ENCODE measurements around the gene ADD1. TPM values are rescaled to one million over a fixed set of nuclear protein-coding genes. Genes with fewer than 3 reads are reported as not detected.

The ADD1 gene
- total RNA-seq, 1 experiment from 2014 or later: 125 TPM

DNA sequence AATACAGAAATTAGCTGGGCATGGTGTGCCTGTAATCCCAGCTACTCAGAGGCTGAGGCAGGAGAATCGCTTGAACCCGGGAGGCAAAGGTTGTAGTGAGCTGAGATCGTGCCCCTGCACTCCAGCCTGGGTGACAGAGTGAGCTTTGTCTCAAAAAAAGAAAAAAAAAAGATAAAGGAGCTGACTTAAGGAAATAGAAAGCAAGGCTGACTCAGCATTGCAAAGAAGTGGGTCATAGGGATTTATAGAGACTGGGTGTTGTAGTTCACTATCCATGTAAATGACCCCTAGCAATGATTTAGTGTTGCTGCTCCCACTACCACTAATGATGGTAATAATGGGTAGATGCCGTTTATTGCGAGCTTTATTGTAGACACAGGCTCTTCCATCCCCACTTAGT, 47.6 kb downstream of the ADD1 start:
- Mint-ChIP-seq H3K4me3 (ENCODE audit: low read depth, unreplicated experiment) (no peak overlapping the region), H3K9me3 (ENCODE audit: low read depth, unreplicated experiment) (no peaks in the 10 kb centered on the region), H3K27ac (ENCODE audit: unreplicated experiment) (no peak overlapping the region), H3K27me3 (ENCODE audit: unreplicated experiment) (no peaks in the 10 kb centered on the region), H3K4me1 (ENCODE audit: low read depth, unreplicated experiment) (no peaks in the 10 kb centered on the region), H3K36me3 (ENCODE audit: insufficient read depth, unreplicated experiment) (peaks cover 19% of the 10 kb centered on the region)
- CTCF ChIA-PET: interaction anchor here (0.6 kb wide), 2 partner anchors 17 to 127 kb away, joined by 3 to 4 read pairs; no protein-coding TSS in a partner anchor
- no TSS peak for BruUV-seq (replicated peaks)
- TF ChIP-seq, protein P1, sequence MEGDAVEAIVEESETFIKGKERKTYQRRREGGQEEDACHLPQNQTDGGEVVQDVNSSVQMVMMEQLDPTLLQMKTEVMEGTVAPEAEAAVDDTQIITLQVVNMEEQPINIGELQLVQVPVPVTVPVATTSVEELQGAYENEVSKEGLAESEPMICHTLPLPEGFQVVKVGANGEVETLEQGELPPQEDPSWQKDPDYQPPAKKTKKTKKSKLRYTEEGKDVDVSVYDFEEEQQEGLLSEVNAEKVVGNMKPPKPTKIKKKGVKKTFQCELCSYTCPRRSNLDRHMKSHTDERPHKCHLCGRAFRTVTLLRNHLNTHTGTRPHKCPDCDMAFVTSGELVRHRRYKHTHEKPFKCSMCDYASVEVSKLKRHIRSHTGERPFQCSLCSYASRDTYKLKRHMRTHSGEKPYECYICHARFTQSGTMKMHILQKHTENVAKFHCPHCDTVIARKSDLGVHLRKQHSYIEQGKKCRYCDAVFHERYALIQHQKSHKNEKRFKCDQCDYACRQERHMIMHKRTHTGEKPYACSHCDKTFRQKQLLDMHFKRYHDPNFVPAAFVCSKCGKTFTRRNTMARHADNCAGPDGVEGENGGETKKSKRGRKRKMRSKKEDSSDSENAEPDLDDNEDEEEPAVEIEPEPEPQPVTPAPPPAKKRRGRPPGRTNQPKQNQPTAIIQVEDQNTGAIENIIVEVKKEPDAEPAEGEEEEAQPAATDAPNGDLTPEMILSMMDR (IDR thresholded peaks at IDR 0.05; ENCODE audit: unreplicated experiment): no peak
- intact Hi-C loops (cut with micrococcal nuclease; ENCODE audit: unreplicated experiment): no loop called here
- DNase-seq: no peak

DNA sequence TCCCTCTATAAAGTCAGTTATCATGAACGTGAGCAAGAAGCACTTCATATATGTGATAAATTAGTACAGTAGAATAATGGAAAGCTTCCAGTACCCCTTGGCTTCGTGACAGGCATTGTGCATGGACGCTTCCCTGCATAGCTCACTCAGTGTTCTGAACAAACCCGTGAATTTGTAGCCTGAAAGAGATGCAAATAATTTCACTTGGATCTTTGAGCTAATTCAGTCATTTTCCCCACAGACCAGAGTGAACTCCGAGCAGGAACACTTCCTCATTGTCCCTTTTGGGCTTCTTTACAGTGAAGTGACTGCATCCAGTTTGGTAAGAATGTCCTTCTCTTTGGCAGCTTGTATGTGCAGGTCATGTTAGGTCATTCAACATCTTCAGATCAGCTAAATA, 50.1 kb downstream of the ADD1 start:
- H3K36me3 Mint-ChIP-seq (ENCODE audit: insufficient read depth, unreplicated experiment): peaks cover 25% of the 10 kb centered on the region
- no peaks in the 10 kb centered on the region for H3K27me3 Mint-ChIP-seq (ENCODE audit: unreplicated experiment)
- no peaks in the 10 kb centered on the region for H3K4me1 Mint-ChIP-seq (ENCODE audit: low read depth, unreplicated experiment)
- BruUV-seq (replicated peaks): no TSS peak
- intact Hi-C loops (cut with micrococcal nuclease; ENCODE audit: unreplicated experiment): no loop called here
- H3K9me3 Mint-ChIP-seq (ENCODE audit: low read depth, unreplicated experiment): no peaks in the 10 kb centered on the region
- CTCF ChIA-PET: no interaction called here
- TF ChIP-seq, protein P1 (IDR thresholded peaks at IDR 0.05; ENCODE audit: unreplicated experiment): no peak
- no peak for DNase-seq
- no peak overlapping the region for H3K4me3 Mint-ChIP-seq (ENCODE audit: low read depth, unreplicated experiment)
- H3K27ac Mint-ChIP-seq (ENCODE audit: unreplicated experiment): no peak overlapping the region

DNA sequence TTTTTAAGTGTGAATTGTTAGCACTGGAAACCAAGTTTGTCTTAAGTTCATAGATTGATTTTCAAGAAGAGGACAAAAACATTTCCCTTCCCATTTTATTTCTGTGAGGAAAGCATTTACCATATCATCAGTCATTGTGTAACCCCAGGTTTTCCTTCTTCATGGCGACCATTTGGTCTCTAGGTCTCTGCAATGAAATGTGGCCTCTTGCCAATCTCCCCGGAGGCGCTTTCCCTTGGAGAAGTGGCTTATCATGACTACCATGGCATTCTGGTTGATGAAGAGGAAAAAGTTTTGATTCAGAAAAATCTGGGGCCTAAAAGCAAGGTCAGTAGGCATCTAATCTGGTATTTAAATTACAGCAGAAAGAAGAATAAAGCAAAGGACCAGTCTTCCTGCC, 54.4 kb downstream of the ADD1 start:
- BruUV-seq (replicated peaks): no TSS peak
- no peak overlapping the region for H3K27ac Mint-ChIP-seq (ENCODE audit: unreplicated experiment)
- peaks cover 20% of the 10 kb centered on the region for H3K4me1 Mint-ChIP-seq (ENCODE audit: low read depth, unreplicated experiment)
- no peak overlapping the region for H3K4me3 Mint-ChIP-seq (ENCODE audit: low read depth, unreplicated experiment)
- H3K27me3 Mint-ChIP-seq (ENCODE audit: unreplicated experiment): no peaks in the 10 kb centered on the region
- TF ChIP-seq, protein P1 (IDR thresholded peaks at IDR 0.05; ENCODE audit: unreplicated experiment): no peak
- H3K36me3 Mint-ChIP-seq (ENCODE audit: insufficient read depth, unreplicated experiment): peaks cover 33% of the 10 kb centered on the region
- H3K9me3 Mint-ChIP-seq (ENCODE audit: low read depth, unreplicated experiment): no peaks in the 10 kb centered on the region
- intact Hi-C loops (cut with micrococcal nuclease; ENCODE audit: unreplicated experiment): no loop called here
- DNase-seq: no peak
- CTCF ChIA-PET: no interaction called here

DNA sequence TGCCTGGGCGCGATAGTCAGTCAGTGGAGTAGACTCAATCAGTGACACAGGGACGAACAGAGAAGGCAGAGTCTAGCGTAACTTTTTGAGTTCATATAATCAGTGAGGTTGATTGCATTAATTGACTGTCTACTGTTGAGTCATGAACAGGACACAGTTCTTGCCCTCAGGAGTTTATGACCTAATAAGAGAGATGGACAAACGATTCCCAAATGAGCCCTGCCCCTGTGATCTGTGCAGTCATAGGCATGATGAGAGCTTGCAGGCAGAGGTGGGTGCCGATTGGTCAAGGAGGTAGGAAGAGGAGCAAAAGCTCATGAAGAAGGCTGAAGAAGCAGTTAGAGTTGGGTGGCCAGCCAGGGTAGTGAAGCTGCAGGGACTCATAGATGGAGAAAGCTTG, 57.1 kb downstream of the ADD1 start:
- BruUV-seq (replicated peaks): no TSS peak
- peaks cover 20% of the 10 kb centered on the region for H3K4me1 Mint-ChIP-seq (ENCODE audit: low read depth, unreplicated experiment)
- H3K36me3 Mint-ChIP-seq (ENCODE audit: insufficient read depth, unreplicated experiment): peaks cover 30% of the 10 kb centered on the region
- no peak overlapping the region for H3K4me3 Mint-ChIP-seq (ENCODE audit: low read depth, unreplicated experiment)
- TF ChIP-seq, protein P1 (IDR thresholded peaks at IDR 0.05; ENCODE audit: unreplicated experiment): no peak
- DNase-seq: no peak
- no peaks in the 10 kb centered on the region for H3K27me3 Mint-ChIP-seq (ENCODE audit: unreplicated experiment)
- H3K9me3 Mint-ChIP-seq (ENCODE audit: low read depth, unreplicated experiment): no peaks in the 10 kb centered on the region
- intact Hi-C loops (cut with micrococcal nuclease; ENCODE audit: unreplicated experiment): no loop called here
- no peak overlapping the region for H3K27ac Mint-ChIP-seq (ENCODE audit: unreplicated experiment)
- CTCF ChIA-PET: no interaction called here

Data from Calu3 (cell line).